Spleen (tissue), 7 donors: ENCODE data around the gene MSI2.

Experiments
- POLR2A ChIP-seq, 3 donors: fragments of 450-650 bp; IDR thresholded peaks; one replicate each; pipeline ENCODE4 v1.5.1; 2017; ENCODE audit warnings: antibody characterized with exemption in 3 of 3, mild to moderate bottlenecking in 1 of 3
- POLR2AphosphoS5 ChIP-seq, 3 donors: sonication (generic); formaldehyde crosslinking; IDR thresholded peaks; one replicate each; pipeline ENCODE4 v1.5.1; 2017; ENCODE audit warnings: antibody characterized with exemption in 3 of 3
- TF ChIP-seq, protein P1 (sequence below), 11 experiments: fragments of 200-600 bp in 7 of 11; fragments of 450-650 bp in 4 of 11; sonication (generic) in 4 of 11; IDR thresholded peaks in 8 of 11; conservative IDR thresholded peaks in 3 of 11; 1 replicate in 7 of 11; 2 replicates in 4 of 11; pipeline versions ENCODE4 v1.4.0 to v1.8.0; 2016 to 2021; ENCODE audit warnings: antibody characterized with exemption in 11 of 11, inconsistent platforms in 4 of 11, mild to moderate bottlenecking in 1 of 11
- donor health status: DM: no; HTN: no; CAD: no; lungs with moderate emphysema.
- donor health status: DM: no; HTN: no; CAD: no.
- donor health status: DM: no; HTN: no; CAD: no.

DNA sequence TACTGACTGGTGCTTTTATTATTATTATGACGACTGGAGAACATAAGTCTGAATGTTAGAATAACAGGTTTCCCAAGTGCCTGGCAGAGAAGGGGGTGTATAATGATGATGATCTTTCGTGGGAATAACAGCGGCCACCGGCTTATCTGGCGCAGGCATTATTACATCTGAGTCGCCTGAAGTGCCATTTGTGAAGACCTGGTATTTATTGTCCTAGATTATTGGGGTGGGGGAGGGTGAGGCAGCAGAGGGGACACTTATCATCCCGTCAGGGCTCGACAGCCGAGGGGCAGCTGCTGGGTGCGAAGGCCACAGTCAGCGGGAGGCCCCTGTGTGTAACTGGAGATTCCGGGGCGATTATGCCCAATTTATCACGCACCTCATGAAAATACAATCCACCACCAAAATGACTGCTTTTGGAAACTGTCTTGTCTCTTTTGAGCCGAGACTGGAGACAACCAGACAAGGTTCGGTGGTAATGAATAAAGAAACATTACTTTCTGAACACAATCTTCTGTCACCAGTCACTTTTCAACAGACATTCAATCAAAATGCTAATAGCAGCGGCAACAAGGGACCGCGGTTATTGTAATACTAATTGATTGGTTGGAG, 289.5 kb downstream of the MSI2 start:
- TF ChIP-seq, protein P1, sequence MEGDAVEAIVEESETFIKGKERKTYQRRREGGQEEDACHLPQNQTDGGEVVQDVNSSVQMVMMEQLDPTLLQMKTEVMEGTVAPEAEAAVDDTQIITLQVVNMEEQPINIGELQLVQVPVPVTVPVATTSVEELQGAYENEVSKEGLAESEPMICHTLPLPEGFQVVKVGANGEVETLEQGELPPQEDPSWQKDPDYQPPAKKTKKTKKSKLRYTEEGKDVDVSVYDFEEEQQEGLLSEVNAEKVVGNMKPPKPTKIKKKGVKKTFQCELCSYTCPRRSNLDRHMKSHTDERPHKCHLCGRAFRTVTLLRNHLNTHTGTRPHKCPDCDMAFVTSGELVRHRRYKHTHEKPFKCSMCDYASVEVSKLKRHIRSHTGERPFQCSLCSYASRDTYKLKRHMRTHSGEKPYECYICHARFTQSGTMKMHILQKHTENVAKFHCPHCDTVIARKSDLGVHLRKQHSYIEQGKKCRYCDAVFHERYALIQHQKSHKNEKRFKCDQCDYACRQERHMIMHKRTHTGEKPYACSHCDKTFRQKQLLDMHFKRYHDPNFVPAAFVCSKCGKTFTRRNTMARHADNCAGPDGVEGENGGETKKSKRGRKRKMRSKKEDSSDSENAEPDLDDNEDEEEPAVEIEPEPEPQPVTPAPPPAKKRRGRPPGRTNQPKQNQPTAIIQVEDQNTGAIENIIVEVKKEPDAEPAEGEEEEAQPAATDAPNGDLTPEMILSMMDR (IDR thresholded peaks at IDR 0.05 in 8 of 11, conservative IDR thresholded peaks at IDR 0.05 in 3 of 11) = no peak
- TF ChIP-seq POLR2A (IDR thresholded peaks at IDR 0.05) (no peak), POLR2AphosphoS5 (IDR thresholded peaks at IDR 0.05) (no peak)
